HG03103 (cell line): ENCODE results near the gene ATG9B.
"Not testable (repeated sequence)": the region's sequence is repeated elsewhere in the genome, so short reads cannot be mapped to it uniquely, and the experiment has no call there.

Source experiments
- ATAC-seq: cut with Tn5 transposase; IDR thresholded peaks from one replicate; pipeline ENCODE4 v1.9.1; 2021; ENCODE audit warnings: low read depth; ENCODE audit not compliant: unreplicated experiment

The ATG9B gene

GRCh38 chr7:151017370-151017952 is 6.8 kb downstream of the ATG9B start:
- no peak for ATAC-seq

DNA sequence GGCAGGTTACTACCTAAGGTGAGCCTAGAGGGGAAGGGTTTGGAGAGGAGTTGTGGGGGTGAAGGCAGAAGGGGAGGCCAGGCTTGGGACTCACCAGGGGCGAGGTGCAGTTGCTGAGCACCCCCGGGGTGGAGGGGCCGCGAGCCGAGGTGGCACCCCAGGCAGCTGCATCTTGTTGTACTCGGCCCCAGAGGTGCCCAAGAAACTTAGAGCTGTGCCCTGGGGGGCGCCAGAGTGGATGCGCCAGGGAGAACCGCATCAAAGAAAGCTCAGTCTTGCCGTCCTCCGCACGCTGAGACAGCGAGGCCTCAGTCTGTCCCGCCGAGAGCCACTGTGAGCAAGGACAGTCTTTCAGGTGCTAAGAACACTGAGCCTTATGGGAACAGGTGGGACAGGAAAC is 7.4 kb downstream of the ATG9B start:
- no peak for ATAC-seq

- ATAC-seq, result no peak
Measured at GRCh38 chr7:151016505-151016904, 7.8 kb downstream of the ATG9B start.

DNA sequence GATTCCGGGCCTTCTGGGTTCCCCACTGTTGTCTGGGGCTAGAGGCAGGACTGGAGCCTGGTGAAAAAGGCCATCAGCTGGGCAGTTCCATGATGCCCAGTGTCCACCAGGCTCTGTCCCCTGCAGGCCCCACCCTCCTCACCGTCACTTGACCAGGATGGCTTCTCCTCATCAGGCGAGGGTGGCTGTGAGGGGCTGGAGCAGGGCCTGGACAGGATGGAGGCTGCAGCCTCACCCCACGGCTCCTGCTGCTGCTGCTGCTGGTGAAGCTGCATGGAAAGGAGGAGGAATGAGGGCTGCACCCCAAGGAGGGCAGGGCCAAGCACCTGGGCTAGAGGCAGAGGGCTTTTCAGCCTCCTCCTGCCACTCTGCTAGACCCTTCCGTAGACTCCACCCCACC is 8.3 kb downstream of the ATG9B start:
- no peak for ATAC-seq

DNA sequence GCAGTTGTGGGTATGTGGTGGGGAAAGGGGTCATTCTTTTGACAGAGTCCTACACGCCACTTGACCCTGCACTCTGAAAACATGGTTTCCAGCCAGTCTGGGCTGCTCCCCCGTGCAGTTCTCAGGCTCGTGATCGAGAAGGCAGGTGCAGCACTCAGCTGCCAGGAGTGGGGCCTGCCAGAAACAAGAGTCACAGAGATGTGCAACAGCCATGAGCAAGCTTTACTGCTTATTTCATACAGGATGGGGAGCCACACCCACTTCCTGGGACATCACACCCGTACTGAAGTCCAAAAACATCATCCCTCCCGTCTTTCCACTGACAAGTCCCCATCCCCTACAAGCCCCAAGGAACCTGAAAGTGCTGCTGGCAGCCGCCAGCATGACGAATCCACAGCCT is 9.3 kb downstream of the ATG9B start:
- ATAC-seq, result no peak

GRCh38 chr7:151013733-151014497 is 10.4 kb downstream of the ATG9B start:
- no peak for ATAC-seq

- ATAC-seq, result no peak
Measured at GRCh38 chr7:151013356-151013732, 10.9 kb downstream of the ATG9B start.

DNA sequence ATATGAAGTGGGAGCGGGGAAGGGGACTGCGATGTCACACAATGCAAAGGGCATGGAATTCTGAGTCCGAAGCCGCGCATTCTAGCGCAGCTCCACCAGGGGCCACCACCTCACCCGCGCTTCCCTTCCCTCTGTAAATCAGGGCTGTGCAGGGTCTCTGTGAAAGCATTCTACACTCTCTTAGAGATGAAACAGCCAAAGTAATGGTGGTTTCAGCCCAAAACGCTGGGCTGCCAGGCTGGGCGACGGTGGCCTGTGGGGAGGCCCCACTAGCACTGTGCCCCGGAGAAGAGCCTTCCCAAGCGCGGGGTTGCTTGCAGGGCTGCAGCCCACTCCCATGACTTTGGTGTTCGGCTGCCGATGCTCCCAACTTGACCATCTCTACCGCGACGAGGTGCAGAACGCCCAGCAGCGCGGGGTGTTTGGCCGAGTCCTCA is 11.4 kb downstream of the ATG9B start:
- ATAC-seq, result no peak

DNA sequence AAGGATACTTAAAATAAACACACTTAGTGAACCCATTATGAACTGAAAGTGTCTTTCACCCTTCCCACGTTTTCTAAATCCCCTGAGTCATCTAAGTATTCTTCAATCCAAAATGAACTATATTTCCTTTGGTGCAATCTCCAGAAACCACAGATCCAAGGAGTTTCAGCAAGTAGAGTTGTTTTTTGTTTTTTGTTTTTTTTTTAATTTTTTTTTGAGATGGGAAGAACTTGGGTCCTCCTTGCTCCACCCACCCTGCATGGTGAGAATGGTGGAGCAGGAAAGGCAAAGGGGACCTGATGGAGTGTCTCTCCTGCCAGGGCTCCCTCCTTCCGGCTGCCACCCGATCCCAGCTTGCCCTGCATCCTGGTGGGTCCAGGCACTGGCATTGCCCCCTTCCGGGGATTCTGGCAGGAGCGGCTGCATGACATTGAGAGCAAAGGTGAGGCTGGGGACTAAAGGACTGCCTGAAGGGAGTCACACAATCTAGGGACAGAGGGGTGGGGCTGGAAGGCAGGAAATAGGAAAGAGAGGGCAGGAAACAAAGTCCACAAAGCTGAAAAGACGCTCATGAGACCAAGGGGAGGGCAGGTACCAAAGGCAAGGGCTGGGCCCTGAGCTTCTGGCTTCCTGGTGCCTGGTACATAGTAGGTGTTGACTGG is 12.1 kb downstream of the ATG9B start:
- ATAC-seq, result no peak

DNA sequence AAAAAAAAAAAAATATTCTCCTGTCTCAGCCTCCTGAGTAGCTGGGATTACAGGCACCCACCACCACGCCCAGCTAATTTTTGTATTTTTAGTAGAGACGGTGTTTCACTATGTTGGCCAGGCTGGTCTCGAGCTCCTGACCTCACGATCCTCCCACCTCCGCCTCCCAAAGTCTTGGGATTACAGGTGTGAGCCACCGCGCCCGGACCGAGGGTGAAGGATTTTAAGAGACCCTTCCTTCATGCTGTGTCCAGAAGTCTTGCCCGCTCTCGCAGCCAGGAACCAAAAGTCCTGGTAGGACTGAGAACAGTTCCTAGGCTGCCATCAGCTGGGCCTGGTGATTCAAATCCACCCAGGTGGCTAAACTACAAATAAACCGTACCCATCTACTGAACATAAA is 12.7 kb downstream of the ATG9B start:
- ATAC-seq, result not testable (repeated sequence)

DNA sequence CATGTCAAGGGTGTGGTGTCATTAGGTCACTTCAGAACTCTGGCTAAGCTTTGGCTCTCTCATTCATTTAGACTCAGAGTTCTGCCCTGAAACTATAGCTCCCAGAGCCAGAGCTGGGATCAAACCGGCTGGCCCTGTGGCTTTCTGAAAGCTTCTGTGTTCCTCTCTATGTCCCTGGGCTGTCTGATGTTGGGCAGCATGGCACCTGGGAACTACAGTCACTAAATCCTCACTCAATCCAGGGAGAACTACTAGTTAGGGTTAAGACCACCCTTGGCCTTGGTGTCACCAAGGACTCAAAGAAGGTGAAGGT is 13.2 kb downstream of the ATG9B start:
- no peak for ATAC-seq

- ATAC-seq, result no peak
Measured at GRCh38 chr7:151010307-151011096, 13.8 kb downstream of the ATG9B start.

- no peak for ATAC-seq
Measured at GRCh38 chr7:151010037-151010306, 14.3 kb downstream of the ATG9B start.

DNA sequence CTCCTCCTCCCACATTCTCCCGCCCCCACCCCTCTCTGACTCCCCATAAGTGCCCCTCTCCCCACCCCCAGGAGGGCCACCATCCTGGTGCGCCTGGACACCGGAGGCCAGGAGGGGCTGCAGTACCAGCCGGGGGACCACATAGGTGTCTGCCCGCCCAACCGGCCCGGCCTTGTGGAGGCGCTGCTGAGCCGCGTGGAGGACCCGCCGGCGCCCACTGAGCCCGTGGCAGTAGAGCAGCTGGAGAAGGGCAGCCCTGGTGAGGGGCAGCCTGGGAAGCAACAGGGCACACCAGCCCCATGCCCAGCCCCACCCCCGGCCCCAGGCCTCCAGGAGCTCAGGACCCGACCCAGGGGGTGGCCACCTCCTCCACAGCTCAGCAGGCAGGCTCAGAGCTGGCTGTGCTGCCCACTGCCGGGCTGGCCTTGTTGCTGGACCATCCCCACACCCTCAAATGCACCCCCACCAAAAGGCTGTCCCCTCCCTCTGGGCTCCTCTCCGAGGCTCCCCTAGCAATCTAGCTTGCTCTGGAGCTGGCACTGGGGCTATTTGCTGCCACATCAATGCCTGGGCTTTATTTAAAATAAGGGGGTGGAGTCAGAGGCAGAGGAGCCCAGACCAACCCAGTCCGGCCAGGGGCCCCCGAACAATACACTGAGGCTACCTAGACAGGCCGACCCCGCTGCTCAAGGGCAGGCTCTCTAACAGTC is 14.8 kb downstream of the ATG9B start:
- no peak for ATAC-seq

- ATAC-seq, result peak; percentile 72
Measured at GRCh38 chr7:151008511-151009323, 15.6 kb downstream of the ATG9B start.

DNA sequence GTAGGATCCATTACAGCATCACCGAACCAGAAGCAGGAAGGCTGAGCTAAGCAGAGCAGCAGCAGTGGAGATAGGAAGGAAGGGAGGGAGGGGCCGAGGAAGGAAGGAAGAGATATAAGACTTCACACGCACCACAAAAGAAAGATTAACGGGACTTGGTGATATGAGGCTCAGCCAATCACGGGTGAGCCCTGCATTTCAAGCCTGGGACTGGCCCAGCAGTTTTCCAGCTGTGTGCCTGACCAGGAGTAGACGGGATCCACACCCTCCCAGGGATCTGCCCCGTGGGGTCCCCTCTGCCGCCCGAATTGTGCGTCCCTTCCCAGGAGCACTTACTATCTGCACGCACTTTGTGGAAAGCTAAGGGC is 16.2 kb downstream of the ATG9B start:
- no peak for ATAC-seq

GRCh38 chr7:151007469-151007898 is 16.8 kb downstream of the ATG9B start:
- ATAC-seq, result no peak

DNA sequence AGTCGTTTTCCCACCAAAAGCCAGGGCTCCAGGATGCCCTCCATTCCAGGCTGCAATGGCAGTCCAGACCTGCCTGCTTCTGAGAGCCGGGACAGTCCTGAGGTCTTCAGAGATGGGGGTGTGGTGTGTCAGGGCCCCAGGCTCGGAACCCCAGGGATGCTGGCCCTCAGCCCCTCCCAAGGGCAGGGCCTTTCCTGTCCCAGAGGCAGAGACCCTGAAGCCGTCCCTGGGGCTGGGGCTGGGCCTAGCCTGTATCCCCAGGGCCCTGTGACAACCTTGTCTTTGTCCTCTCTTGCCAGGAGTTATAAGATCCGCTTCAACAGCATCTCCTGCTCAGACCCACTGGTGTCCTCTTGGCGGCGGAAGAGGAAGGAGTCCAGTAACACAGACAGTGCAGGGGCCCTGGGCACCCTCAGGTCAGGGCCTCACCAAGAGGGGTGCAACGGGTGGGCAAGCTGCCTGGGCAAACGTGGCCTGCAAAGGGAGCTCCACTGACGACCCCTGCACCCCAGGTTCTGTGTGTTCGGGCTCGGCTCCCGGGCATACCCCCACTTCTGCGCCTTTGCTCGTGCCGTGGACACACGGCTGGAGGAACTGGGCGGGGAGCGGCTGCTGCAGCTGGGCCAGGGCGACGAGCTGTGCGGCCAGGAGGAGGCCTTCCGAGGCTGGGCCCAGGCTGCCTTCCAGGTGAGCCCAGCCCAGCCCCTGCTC is 17.5 kb downstream of the ATG9B start:
- no peak for ATAC-seq

- ATAC-seq, result no peak
Measured at GRCh38 chr7:151005566-151005965, 18.7 kb downstream of the ATG9B start.
